GM12873 (cell line): Measurements from ENCODE around the gene DAZL.

Experiments used
- CTCF ChIP-seq: IDR thresholded peaks from 2 replicates; pipeline ENCODE4 v1.5.1; 2012; ENCODE audit warnings: low read depth, mild to moderate bottlenecking, moderate library complexity, low read length, control low read depth; ENCODE audit not compliant: insufficient read depth; ENCODE audit errors: missing control alignments

Gene DAZL

DNA sequence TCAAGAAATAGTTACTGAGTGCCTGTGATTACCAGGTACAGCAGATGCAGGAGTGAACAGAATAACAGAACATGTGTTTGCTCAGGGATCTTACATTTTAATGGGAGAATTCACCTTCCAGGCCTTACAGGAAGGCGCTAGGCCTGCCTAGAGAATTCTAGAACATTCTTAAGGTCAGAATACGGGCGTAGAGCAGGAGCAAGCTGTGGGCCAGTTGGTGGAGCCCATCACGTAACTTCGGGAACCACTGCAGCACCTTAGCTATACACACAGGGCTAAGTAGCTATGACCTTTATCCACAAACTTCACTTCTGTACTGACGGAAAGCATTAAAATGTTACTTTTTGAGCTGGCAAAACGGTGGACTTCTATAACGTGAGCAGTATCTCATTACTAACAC is 743 bp upstream of the DAZL start:
- no peak for TF ChIP-seq CTCF

- no peak for TF ChIP-seq CTCF
Measured at GRCh38 chr3:16604433-16604832, 790 bp downstream of the DAZL start.

GRCh38 chr3:16601537-16602005 is 3.7 kb downstream of the DAZL start:
- no peak for TF ChIP-seq CTCF

DNA sequence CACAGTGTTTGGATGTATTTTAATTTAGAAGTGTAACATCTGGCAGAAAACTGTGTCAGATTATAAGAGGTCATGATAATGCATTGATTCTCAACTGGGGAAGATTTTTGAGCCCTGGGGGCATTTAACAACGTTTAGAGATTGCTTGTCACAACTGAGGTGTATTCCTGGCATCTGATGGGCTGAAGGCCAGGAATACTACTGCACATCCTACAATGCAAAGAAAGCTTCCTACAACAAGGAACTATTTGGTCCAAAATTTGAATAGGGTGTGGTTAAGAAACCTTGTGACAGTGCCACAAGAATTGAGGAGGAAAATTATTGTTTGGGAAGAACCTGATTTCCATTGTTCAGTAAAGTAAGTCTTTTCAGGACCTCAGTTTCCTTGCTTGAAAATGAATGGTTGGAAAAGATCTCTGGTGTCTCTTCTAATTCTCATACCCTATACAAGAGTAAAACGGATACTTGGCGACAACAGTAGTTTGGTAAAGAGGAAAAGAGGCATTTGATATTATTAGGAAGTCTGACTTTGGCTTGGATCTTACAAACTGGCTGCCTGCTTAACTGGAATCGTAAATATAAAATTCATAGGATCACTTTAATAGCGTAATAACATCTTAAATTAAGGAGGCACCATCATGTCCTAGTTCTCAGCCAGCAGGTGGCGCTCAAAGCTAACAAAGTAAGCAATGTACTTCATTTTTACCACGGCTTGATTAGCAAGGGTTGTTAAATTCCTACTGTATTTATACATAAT is 4.3 kb downstream of the DAZL start:
- TF ChIP-seq CTCF = peak; percentile 67

- no peak for TF ChIP-seq CTCF
Measured at GRCh38 chr3:16599694-16600093, 5.5 kb downstream of the DAZL start.

- TF ChIP-seq CTCF = no peak
Measured at GRCh38 chr3:16596352-16597032, 8.7 kb downstream of the DAZL start.

- TF ChIP-seq CTCF = no peak
Measured at GRCh38 chr3:16595778-16596177, 9.4 kb downstream of the DAZL start.
